Measurements from ENCODE around the gene MICU1. TPM values are rescaled to one million over a fixed set of nuclear protein-coding genes. Genes with fewer than 3 reads are reported as not detected.

MICU1 gene
- total RNA-seq, 1 experiment from 2014 or later: 46.9 TPM

GRCh38 chr10:72392571-72392970, 233.3 kb downstream of the MICU1 start:
- Histone ChIP-seq H3K27ac (ENCODE audit: low read length) (no peak overlapping the region), H3K4me3 (ENCODE audit: low read depth in 2 of 2, low read length in 2 of 2) (no peak overlapping the region), H3K36me3 (ENCODE audit: control insufficient read depth, insufficient read depth, low read length) (no peaks in the 10 kb centered on the region), H3K27me3 (ENCODE audit: control insufficient read depth, insufficient read depth, low read length) (no peaks in the 10 kb centered on the region), H3K4me1 (ENCODE audit: control insufficient read depth, insufficient read depth, low read length) (no peaks in the 10 kb centered on the region), H3K9me3 (ENCODE audit: control insufficient read depth, insufficient read depth, low read depth, low read length) (no peaks in the 10 kb centered on the region)
- POLR2A ChIA-PET: no interaction called here
- DNase-seq (ENCODE audit: low read depth, low spot score) (no peak), ATAC-seq (no peak)
- CTCF ChIA-PET: no interaction called here
- TF ChIP-seq, protein P1, sequence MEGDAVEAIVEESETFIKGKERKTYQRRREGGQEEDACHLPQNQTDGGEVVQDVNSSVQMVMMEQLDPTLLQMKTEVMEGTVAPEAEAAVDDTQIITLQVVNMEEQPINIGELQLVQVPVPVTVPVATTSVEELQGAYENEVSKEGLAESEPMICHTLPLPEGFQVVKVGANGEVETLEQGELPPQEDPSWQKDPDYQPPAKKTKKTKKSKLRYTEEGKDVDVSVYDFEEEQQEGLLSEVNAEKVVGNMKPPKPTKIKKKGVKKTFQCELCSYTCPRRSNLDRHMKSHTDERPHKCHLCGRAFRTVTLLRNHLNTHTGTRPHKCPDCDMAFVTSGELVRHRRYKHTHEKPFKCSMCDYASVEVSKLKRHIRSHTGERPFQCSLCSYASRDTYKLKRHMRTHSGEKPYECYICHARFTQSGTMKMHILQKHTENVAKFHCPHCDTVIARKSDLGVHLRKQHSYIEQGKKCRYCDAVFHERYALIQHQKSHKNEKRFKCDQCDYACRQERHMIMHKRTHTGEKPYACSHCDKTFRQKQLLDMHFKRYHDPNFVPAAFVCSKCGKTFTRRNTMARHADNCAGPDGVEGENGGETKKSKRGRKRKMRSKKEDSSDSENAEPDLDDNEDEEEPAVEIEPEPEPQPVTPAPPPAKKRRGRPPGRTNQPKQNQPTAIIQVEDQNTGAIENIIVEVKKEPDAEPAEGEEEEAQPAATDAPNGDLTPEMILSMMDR (IDR thresholded peaks at IDR 0.05): no peak
- TF ChIP-seq POLR2AphosphoS5 (IDR thresholded peaks at IDR 0.05; ENCODE audit: low read depth, low read length): no peak
- TF ChIP-seq, protein P2, sequence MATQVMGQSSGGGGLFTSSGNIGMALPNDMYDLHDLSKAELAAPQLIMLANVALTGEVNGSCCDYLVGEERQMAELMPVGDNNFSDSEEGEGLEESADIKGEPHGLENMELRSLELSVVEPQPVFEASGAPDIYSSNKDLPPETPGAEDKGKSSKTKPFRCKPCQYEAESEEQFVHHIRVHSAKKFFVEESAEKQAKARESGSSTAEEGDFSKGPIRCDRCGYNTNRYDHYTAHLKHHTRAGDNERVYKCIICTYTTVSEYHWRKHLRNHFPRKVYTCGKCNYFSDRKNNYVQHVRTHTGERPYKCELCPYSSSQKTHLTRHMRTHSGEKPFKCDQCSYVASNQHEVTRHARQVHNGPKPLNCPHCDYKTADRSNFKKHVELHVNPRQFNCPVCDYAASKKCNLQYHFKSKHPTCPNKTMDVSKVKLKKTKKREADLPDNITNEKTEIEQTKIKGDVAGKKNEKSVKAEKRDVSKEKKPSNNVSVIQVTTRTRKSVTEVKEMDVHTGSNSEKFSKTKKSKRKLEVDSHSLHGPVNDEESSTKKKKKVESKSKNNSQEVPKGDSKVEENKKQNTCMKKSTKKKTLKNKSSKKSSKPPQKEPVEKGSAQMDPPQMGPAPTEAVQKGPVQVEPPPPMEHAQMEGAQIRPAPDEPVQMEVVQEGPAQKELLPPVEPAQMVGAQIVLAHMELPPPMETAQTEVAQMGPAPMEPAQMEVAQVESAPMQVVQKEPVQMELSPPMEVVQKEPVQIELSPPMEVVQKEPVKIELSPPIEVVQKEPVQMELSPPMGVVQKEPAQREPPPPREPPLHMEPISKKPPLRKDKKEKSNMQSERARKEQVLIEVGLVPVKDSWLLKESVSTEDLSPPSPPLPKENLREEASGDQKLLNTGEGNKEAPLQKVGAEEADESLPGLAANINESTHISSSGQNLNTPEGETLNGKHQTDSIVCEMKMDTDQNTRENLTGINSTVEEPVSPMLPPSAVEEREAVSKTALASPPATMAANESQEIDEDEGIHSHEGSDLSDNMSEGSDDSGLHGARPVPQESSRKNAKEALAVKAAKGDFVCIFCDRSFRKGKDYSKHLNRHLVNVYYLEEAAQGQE (IDR thresholded peaks at IDR 0.05; ENCODE audit: insufficient read depth in 1 of 2, low read depth in 2 of 2, low read length in 1 of 2): no peak
- no peak for TF ChIP-seq SIN3A (IDR thresholded peaks at IDR 0.05; ENCODE audit: borderline replicate concordance, insufficient read depth, low read depth, low read length)
- no peak for TF ChIP-seq TCF7L2 (IDR thresholded peaks at IDR 0.05; ENCODE audit: low read depth, low read length)
- no TSS peak for BruUV-seq (replicated peaks)
- intact Hi-C loops (cut with micrococcal nuclease; ENCODE audit: unreplicated experiment): no loop called here
- in situ Hi-C loops (cut with HindIII; ENCODE audit: low pct_unique_long_range_greater_than_20kb, low sequenced_read_pairs): no loop called here

DNA sequence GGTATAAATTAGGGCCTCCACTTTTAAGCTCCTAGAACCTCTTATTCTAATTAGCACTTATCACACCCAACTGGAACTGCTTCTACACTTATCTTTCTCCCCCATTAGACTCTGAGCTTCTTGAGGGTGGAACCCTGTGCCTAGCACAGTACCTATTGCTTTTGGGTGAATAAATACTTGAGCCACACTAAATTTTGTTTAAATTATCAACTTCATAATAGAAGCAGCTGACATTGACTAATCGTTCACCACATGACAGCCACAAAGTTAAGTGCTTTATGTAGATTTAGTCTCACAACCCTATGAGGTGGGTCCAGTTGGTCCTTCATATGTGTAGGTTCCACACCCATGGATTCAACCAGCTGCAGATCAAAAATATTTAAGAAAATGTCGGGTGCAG, 235.1 kb downstream of the MICU1 start:
- Histone ChIP-seq H3K27ac (ENCODE audit: low read length) (no peak overlapping the region), H3K9me3 (ENCODE audit: control insufficient read depth, insufficient read depth, low read depth, low read length) (no peaks in the 10 kb centered on the region), H3K27me3 (ENCODE audit: control insufficient read depth, insufficient read depth, low read length) (no peaks in the 10 kb centered on the region), H3K4me3 (ENCODE audit: low read depth in 2 of 2, low read length in 2 of 2) (no peak overlapping the region), H3K36me3 (ENCODE audit: control insufficient read depth, insufficient read depth, low read length) (no peaks in the 10 kb centered on the region), H3K4me1 (ENCODE audit: control insufficient read depth, insufficient read depth, low read length) (no peaks in the 10 kb centered on the region)
- TF ChIP-seq POLR2AphosphoS5 (IDR thresholded peaks at IDR 0.05; ENCODE audit: low read depth, low read length): no peak
- no peak for TF ChIP-seq SIN3A (IDR thresholded peaks at IDR 0.05; ENCODE audit: borderline replicate concordance, insufficient read depth, low read depth, low read length)
- TF ChIP-seq TCF7L2 (IDR thresholded peaks at IDR 0.05; ENCODE audit: low read depth, low read length): no peak
- TF ChIP-seq, protein P2 (IDR thresholded peaks at IDR 0.05; ENCODE audit: insufficient read depth in 1 of 2, low read depth in 2 of 2, low read length in 1 of 2): no peak
- TF ChIP-seq, protein P1 (IDR thresholded peaks at IDR 0.05): no peak
- ChIA-PET POLR2A (no interaction called here), CTCF (interaction anchor here (0.6 kb wide), 1 partner anchor 170 kb away, joined by 12 read pairs; no protein-coding TSS in a partner anchor)
- intact Hi-C loops (cut with micrococcal nuclease; ENCODE audit: unreplicated experiment) (no loop called here), in situ Hi-C loops (cut with HindIII; ENCODE audit: low pct_unique_long_range_greater_than_20kb, low sequenced_read_pairs) (no loop called here)
- DNase-seq (ENCODE audit: low read depth, low spot score): no peak
- BruUV-seq (replicated peaks): no TSS peak
- no peak for ATAC-seq
